NT2/D1 (cell line): Measurements from ENCODE around the gene LORICRIN.
"Not testable (repeated sequence)": the region's sequence is repeated elsewhere in the genome, so short reads cannot be mapped to it uniquely, and the experiment has no call there.

Source experiments
- DNase-seq: peaks from one replicate; pipeline ENCODE4 v3.0.0-alpha.2; 2011; ENCODE audit warnings: low read depth, low spot score
- H3K27me3 ChIP-seq: 2 replicates; pipeline ENCODE4 v1.6.0; 2011; ENCODE audit warnings: mild to moderate bottlenecking; ENCODE audit not compliant: insufficient read length, insufficient read depth
- H3K36me3 ChIP-seq: 2 replicates; pipeline ENCODE4 v1.6.1; 2011; ENCODE audit warnings: mild to moderate bottlenecking, low read length, mixed read lengths; ENCODE audit not compliant: insufficient read depth, insufficient read length
- H3K4me1 ChIP-seq: 2 replicates; pipeline ENCODE4 v1.5.1; 2011; ENCODE audit not compliant: insufficient read depth, insufficient read length
- H3K4me3 ChIP-seq: 2 replicates; pipeline ENCODE4 v1.5.1; 2011; ENCODE audit warnings: low read depth; ENCODE audit not compliant: insufficient read length
- H3K9ac ChIP-seq: 2 replicates; pipeline ENCODE4 v1.6.0; 2011; ENCODE audit warnings: low read depth; ENCODE audit not compliant: insufficient read length
- H3K9me3 ChIP-seq: 2 replicates; pipeline ENCODE4 v1.5.1; 2011; ENCODE audit warnings: mild to moderate bottlenecking, low read length; ENCODE audit not compliant: insufficient read depth
- SUZ12 ChIP-seq: IDR thresholded peaks from 2 replicates; pipeline ENCODE4 v1.6.1; 2011; ENCODE audit not compliant: insufficient read length, insufficient read depth; ENCODE audit errors: extremely low read depth
- YY1 ChIP-seq: IDR thresholded peaks from 2 replicates; pipeline ENCODE4 v1.6.1; 2011; ENCODE audit not compliant: insufficient read length, insufficient read depth
- ZNF274 ChIP-seq: IDR thresholded peaks from 2 replicates; pipeline ENCODE4 v1.6.1; 2011; ENCODE audit warnings: mild to moderate bottlenecking, low read depth, low read length

Gene LORICRIN

DNA sequence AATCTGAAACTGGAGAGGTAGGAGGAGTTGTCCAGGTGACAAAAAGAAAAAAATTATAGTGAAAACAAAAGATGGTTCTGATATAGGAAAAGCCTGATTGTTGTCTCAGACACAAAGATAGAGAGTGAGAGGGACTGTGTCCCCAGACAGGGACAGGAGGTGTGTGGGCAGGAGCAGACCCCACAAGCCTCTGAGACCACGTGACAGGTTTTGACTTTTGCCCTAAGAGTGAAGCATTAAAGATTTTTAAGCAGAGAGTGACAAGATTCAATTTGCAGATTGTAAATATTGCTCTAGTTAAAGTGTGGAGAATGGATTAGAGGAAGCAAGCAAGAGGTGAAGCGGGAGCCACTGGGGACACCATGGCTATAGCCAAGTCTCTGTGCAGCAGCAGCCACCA is 31.7 kb upstream of the LORICRIN start:
- H3K36me3 ChIP-seq = no peaks in the 10 kb centered on the region
- no peak overlapping the region for H3K4me3 ChIP-seq
- TF ChIP-seq YY1 (no peak), ZNF274 (no peak), SUZ12 (no peak)
- H3K27me3 ChIP-seq = no peaks in the 10 kb centered on the region
- no peaks in the 10 kb centered on the region for H3K9me3 ChIP-seq
- DNase-seq = no peak
- no peaks in the 10 kb centered on the region for H3K4me1 ChIP-seq
- no peak overlapping the region for H3K9ac ChIP-seq

DNA sequence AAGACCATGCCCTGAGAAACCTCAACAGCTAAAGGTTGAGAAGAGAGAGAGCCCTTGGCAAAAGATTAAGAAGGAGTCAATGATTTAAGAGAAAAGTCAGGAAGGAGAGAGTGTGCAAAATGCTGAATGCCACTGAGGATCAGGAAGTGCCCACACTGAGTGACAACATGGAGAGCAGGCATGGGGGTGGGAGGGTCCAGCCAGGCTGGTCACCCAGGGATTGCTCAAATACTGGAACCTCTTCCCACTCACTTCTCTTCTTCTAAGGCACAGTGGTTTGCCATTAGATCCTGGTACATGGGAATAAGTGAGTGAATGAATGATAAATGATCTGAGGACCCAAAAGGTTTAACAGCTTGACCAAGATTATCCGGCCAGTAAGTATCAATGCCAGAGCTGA is 31.0 kb upstream of the LORICRIN start:
- Histone ChIP-seq H3K36me3 (no peaks in the 10 kb centered on the region), H3K4me1 (no peaks in the 10 kb centered on the region), H3K27me3 (no peaks in the 10 kb centered on the region), H3K4me3 (no peak overlapping the region), H3K9me3 (no peaks in the 10 kb centered on the region), H3K9ac (no peak overlapping the region)
- TF ChIP-seq SUZ12 (no peak), ZNF274 (no peak), YY1 (no peak)
- DNase-seq = no peak

DNA sequence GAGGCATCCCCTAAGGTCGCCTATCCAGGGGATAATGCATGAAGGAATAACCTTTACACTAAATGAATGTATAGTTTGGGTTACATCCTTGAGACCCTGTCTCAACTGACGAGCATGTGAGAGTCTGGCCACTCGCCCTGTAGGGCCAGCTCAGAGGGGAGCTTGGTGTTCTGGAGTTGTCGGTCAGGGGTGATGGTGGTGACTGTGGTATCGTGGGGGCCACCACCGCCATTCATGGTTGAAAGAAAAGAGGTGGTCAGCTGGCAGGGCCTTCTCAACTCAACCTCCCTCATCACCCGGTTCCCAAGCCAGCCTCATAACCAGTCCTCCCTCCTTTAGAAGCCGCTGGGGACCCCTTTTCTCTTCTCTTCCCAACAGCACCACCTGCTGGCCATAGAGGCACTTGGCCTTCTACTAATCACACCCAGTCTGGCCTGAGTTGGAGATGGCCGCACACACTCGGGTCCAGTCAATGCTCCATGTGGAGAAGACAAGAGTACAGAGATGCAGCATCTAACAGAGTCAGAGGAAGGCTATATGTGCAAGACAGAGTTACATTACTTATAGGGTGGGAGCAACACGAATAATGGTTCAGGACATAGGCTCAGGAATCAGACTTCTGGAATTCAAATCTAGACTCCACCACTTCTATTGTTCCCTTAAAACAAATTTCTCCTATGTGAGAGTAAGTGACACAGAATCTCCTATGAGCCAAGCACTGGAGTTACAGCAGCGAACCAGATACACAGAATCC is 30.2 kb upstream of the LORICRIN start:
- not testable (repeated sequence) for H3K27me3 ChIP-seq, H3K9me3 ChIP-seq, H3K36me3 ChIP-seq, H3K4me1 ChIP-seq, H3K9ac ChIP-seq, H3K4me3 ChIP-seq
- peak; percentile 23 for DNase-seq

DNA sequence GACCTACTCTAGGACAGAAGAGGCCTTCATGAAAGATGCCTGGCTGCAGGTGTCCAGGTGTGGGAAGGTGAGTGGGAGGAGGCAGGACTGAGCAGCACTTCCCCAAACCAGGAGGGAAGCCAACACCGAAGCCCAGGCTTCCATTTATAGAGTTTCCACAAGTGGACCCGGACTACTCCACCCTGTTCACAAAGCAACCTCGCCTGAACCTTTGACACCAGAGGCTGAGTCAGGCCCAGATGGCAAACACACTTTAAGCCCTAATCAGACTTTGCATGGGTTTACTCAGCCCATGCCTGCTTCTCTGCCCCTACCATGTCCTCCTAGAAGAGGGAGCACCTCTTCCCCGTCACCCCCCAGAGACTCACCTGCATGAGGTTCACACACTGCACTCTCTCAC is 28.1 kb upstream of the LORICRIN start:
- no peak overlapping the region for H3K4me3 ChIP-seq
- no peaks in the 10 kb centered on the region for H3K9me3 ChIP-seq
- H3K4me1 ChIP-seq = no peaks in the 10 kb centered on the region
- TF ChIP-seq SUZ12 (no peak), ZNF274 (no peak), YY1 (no peak)
- no peak overlapping the region for H3K9ac ChIP-seq
- no peak for DNase-seq
- no peaks in the 10 kb centered on the region for H3K27me3 ChIP-seq
- H3K36me3 ChIP-seq = no peaks in the 10 kb centered on the region

GRCh38 chr1:153231785-153232184 is 27.7 kb upstream of the LORICRIN start:
- Histone ChIP-seq H3K27me3 (no peaks in the 10 kb centered on the region), H3K4me3 (no peak overlapping the region), H3K36me3 (no peaks in the 10 kb centered on the region), H3K9ac (no peak overlapping the region), H3K4me1 (no peaks in the 10 kb centered on the region), H3K9me3 (no peaks in the 10 kb centered on the region)
- TF ChIP-seq YY1 (no peak), ZNF274 (no peak), SUZ12 (no peak)
- DNase-seq = no peak

DNA sequence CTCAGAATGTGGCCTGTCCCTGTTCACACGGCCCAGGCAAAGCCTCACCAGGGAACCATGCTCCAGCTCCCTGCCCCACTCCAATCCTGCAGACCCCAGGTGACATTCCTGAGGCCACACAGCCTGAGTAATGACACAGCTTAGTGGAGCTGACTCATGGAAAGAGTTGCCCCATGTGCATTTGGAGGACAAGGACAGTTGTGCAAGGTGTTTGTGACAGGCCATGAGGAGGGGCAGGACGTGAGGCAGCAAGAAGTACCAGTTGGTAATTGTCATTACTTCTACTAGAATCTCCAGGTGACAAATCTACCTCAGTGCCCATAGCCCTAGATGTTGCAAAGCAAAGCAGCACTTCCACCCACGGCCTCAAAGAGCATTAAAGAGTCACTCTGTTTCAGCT is 26.9 kb upstream of the LORICRIN start:
- H3K36me3 ChIP-seq = no peaks in the 10 kb centered on the region
- no peaks in the 10 kb centered on the region for H3K9me3 ChIP-seq
- no peaks in the 10 kb centered on the region for H3K4me1 ChIP-seq
- no peak overlapping the region for H3K4me3 ChIP-seq
- no peak overlapping the region for H3K9ac ChIP-seq
- H3K27me3 ChIP-seq = no peaks in the 10 kb centered on the region
- TF ChIP-seq SUZ12 (no peak), YY1 (no peak), ZNF274 (no peak)
- DNase-seq = no peak

DNA sequence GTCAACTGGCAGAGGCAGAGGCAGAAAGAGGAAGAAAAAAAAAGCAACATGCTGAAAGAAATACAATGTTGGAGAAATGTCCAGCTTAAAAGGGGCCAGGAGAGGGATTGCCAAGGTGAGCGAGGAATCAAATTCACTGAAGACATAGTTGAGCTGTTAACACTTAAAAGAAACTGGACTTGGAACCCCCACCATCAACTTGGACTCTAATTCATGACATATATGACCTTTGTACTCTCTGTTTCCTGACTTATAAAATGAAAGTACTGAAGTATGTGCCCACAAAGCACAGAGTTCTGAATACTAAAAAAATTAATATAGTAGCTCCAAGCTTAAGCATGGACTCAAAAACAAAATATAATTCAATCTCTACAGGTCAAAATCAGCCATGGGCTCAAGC is 26.0 kb upstream of the LORICRIN start:
- Histone ChIP-seq H3K9me3 (no peaks in the 10 kb centered on the region), H3K27me3 (no peaks in the 10 kb centered on the region), H3K4me3 (no peak overlapping the region), H3K4me1 (no peaks in the 10 kb centered on the region), H3K9ac (no peak overlapping the region), H3K36me3 (no peaks in the 10 kb centered on the region)
- TF ChIP-seq YY1 = no peak
- TF ChIP-seq ZNF274 = no peak
- no peak for TF ChIP-seq SUZ12
- no peak for DNase-seq
